ENCODE measurements around the gene ZNF8. TPM values are rescaled to one million over a fixed set of nuclear protein-coding genes. Genes with fewer than 3 reads are reported as not detected.

ZNF8 gene
- total and polyA plus RNA-seq, 11 donors = 2.6 to 7.8 (median 5.2) TPM

DNA sequence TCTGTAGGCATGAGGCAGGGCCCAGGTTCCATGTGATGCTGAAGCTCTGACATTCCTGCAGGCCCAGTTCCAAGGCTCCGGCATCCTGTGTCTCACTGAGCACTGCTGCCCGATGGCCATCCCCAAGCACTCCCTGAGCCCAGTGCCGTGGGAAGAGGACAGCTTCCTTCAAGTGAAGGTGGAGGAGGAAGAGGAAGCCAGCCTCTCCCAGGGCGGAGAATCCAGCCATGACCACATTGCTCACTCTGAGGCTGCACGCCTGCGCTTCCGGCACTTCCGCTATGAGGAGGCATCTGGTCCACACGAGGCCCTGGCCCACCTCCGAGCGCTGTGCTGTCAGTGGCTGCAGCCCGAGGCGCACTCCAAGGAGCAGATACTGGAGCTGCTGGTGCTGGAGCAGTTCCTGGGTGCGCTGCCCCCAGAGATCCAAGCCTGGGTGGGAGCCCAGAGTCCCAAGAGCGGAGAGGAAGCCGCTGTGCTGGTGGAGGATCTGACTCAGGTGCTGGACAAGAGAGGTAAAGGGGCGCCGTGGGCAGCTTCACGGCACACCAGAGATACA lies 56.0 kb downstream of the ZNF8 start:
- peaks cover 0 to 10% (median 0%) of the 10 kb centered on the region in 12 donors for H3K4me1 ChIP-seq
- no peaks in the 10 kb centered on the region for H3K27me3 ChIP-seq
- no peaks in the 10 kb centered on the region for H3K9me3 ChIP-seq
- no peak for ATAC-seq
- H3K36me3 ChIP-seq = peaks cover 0 to 41% (median 32%) of the 10 kb centered on the region in 9 donors
- no peak for DNase-seq
- intact Hi-C loops (cut with DNase I) = no loop called here
- no peak overlapping the region for H3K27ac ChIP-seq
- 90 to 94% (median 92%) methylated on average over 19 of the region's 19 CpGs for WGBS, 4 donors
- TF ChIP-seq, protein P1, sequence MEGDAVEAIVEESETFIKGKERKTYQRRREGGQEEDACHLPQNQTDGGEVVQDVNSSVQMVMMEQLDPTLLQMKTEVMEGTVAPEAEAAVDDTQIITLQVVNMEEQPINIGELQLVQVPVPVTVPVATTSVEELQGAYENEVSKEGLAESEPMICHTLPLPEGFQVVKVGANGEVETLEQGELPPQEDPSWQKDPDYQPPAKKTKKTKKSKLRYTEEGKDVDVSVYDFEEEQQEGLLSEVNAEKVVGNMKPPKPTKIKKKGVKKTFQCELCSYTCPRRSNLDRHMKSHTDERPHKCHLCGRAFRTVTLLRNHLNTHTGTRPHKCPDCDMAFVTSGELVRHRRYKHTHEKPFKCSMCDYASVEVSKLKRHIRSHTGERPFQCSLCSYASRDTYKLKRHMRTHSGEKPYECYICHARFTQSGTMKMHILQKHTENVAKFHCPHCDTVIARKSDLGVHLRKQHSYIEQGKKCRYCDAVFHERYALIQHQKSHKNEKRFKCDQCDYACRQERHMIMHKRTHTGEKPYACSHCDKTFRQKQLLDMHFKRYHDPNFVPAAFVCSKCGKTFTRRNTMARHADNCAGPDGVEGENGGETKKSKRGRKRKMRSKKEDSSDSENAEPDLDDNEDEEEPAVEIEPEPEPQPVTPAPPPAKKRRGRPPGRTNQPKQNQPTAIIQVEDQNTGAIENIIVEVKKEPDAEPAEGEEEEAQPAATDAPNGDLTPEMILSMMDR (IDR thresholded peaks at IDR 0.05) = no peak
- no peak for TF ChIP-seq POLR2A (IDR thresholded peaks at IDR 0.05)
- H3K4me3 ChIP-seq = no peak overlapping the region

DNA sequence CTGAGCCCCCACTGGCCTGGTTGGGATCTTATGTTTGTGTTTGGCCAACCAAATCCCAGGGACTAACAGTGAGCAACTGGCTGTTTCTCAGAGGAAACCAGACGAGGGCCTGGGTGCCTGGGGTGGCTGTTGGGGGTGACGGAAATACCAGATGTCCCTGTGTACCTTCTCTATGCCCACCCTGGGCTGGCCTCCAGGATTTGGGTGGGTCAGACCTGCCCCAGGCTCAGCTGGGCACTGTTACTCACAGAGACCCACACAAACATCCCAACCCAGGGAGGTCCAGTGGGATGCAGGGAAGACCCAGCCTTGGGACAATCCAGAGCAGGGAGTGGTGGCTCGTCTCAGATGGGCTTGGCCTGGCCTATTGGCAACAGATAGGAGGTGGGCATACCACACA lies 56.9 kb downstream of the ZNF8 start:
- TF ChIP-seq, protein P1 (IDR thresholded peaks at IDR 0.05) = no peak
- no peak for TF ChIP-seq POLR2A (IDR thresholded peaks at IDR 0.05)
- H3K4me3 ChIP-seq = no peak overlapping the region
- no peaks in the 10 kb centered on the region for H3K9me3 ChIP-seq
- peaks cover 0 to 3% (median 0%) of the 10 kb centered on the region in 12 donors for H3K4me1 ChIP-seq
- DNase-seq (no peak), ATAC-seq (no peak)
- peaks cover 0 to 46% (median 36%) of the 10 kb centered on the region in 9 donors for H3K36me3 ChIP-seq
- H3K27me3 ChIP-seq = no peaks in the 10 kb centered on the region
- WGBS, 4 donors = 81 to 93% (median 88%) methylated on average over 3 of the region's 3 CpGs
- H3K27ac ChIP-seq = no peak overlapping the region
- intact Hi-C loops (cut with DNase I) = no loop called here

DNA sequence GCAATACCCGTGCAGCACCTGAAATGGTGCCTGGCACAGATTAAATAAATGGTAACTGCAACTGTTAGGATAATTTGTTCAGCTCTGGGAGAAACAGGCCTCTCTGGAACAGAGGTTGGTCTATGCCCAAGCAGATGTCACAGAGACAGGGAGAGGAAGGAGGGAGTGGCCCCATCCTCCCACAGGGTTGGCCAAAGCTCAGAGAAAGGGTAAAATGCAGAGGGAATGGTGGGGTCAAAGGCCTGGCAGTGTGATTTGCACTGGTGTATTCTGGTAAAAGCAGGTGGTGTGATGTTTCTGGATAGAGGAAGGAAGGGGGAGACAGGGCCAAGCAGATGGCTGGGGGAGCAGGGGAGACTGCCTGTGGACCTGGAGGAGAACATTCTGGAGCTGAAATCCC lies 57.5 kb downstream of the ZNF8 start:
- intact Hi-C loops (cut with DNase I) = no loop called here
- 93 to 100% (median 98%) methylated on average over 1 of the region's 1 CpG for WGBS, 4 donors
- no peak for DNase-seq
- no peaks in the 10 kb centered on the region for H3K27me3 ChIP-seq
- no peaks in the 10 kb centered on the region for H3K9me3 ChIP-seq
- no peak for ATAC-seq
- H3K27ac ChIP-seq = no peak overlapping the region
- no peak overlapping the region for H3K4me3 ChIP-seq
- no peaks in the 10 kb centered on the region for H3K4me1 ChIP-seq
- peaks cover 0 to 48% (median 36%) of the 10 kb centered on the region in 9 donors for H3K36me3 ChIP-seq
- TF ChIP-seq POLR2A (IDR thresholded peaks at IDR 0.05) = no peak
- TF ChIP-seq, protein P1 (IDR thresholded peaks at IDR 0.05) = no peak

DNA sequence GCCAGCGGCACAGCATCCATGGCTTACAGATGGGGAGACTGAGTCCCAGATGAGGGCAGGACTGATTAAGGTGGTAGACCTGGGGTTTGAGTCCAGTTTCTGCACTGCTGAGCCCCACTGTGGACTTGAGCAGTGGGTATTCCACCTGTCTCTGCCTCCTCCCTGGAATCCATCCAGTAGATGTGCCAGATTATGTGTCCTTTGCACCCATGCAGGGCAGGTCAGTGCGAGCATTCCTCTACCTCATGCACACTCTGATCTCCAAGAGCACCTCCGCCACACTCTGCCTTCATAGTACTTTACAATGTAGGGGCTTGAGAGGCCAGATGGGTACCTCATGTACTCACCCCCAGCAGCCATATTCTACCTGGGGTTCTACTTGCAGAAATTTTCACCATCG lies 58.1 kb downstream of the ZNF8 start:
- TF ChIP-seq, protein P1 (IDR thresholded peaks at IDR 0.05) = no peak
- intact Hi-C loops (cut with DNase I) = no loop called here
- Histone ChIP-seq H3K36me3 (peaks cover 0 to 51% (median 36%) of the 10 kb centered on the region in 9 donors), H3K27me3 (no peaks in the 10 kb centered on the region), H3K4me1 (no peaks in the 10 kb centered on the region), H3K4me3 (no peak overlapping the region), H3K27ac (no peak overlapping the region), H3K9me3 (no peaks in the 10 kb centered on the region)
- no peak for DNase-seq
- no peak for ATAC-seq
- 92 to 98% (median 96%) methylated on average over 4 of the region's 4 CpGs for WGBS, 4 donors

Data from heart left ventricle (tissue), 16 donors.